Measurements from ENCODE around the gene CD44.
"Not testable (repeated sequence)": the region's sequence is repeated elsewhere in the genome, so short reads cannot be mapped to it uniquely, and the experiment has no call there.

The CD44 gene

DNA sequence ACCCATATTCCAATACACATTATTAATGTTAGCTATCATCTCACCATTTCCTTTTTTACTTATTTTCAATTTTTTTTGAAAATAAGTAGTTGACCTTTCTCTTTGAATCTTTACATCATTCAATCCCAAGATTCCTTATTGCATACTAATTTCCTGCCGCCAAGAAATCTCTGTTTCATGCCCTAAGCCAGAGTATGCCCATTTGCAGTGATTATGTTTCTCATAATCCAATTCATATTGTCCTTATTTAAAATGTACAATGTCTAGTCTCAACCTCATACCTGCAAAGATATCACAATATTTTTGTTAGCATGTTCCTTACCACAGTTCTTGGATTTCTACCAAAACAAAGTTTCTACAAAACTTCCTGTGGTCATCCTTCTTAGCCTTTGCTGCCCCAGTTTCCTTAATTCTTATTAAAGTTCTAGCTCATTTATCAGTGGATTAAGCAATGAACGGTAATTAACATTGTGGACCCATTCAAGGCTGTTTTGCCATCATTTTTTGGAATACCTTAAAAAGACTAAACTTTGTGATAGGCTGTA, 75.3 kb downstream of the CD44 start:
- DNase-seq (ENCODE audit: low read depth), result no peak

DNA sequence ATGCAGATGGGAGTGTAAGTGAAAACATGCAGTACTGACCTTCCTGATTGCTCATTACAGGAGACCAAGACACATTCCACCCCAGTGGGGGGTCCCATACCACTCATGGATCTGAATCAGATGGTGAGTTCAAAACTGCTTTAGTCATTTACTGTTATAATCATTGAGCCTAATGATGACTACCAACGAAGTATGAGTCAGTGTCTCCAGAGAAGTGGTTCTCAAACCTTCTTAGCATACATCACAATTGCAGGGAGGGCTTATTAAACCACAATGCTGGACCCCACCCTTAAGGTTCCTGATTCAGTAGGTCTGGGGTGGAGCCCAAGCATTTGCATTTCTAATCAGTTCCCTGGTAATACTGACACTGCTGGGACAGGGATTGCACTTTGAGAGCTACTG, 75.8 kb downstream of the CD44 start:
- no peak for DNase-seq (ENCODE audit: low read depth)

- no peak for DNase-seq (ENCODE audit: low read depth)
These were observed 77.0 kb downstream of the CD44 start for GRCh38 chr11:35215945-35216344.

DNA sequence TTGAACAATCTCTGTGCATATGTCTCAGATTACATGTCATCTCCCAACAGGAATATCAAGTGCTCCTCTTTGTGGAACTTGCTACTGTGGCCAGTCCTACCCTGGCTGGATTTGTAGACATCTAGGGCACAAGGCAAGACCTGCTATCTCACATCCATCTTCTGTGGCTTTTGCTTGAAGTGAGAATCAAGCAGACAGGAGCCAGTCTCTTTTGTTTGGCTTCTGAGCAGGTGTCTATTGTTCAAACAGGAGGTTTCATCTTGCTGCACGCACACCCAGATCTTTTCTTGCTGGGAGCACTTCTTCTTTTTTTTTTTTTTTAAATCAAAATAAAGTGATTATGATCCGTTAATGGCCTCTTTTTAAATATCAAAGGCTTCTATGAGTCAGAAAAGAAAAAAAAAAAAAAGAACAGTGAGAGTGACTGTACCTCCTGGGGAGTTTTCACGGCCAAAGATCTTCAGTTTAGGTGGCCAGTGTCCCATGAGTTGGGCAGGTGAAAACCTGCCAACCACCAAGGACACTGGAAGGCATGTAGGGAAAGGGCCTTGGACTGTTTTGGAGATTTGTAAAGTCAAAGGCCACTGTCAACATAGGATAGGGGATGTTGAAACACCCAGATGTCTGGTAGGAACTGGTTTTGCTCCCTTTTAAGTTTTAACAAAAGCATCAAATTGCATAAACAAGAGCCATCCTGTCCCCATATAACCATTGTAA, 78.1 kb downstream of the CD44 start:
- DNase-seq (ENCODE audit: low read depth), result no peak

DNA sequence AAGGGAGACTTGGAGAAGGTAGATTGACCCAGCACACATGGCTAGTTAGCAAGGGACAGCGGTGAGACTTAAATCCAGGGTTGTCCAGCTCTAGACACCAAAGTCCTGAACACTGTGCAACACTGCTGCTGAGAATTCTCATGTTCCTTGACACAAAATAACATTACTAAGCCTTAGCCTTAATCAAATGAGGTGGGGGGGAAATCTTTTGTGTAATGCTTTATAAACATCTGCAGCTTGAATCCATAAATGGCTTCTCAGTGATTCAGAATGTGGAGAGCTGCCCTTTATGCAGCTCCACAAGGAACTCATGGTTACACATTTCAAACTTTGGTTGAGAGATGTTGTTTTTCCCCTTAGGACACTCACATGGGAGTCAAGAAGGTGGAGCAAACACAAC, 80.0 kb downstream of the CD44 start:
- DNase-seq (ENCODE audit: low read depth), result no peak

- DNase-seq (ENCODE audit: low read depth), result no peak
These were observed 84.4 kb downstream of the CD44 start for GRCh38 chr11:35223371-35223796.

- DNase-seq (ENCODE audit: low read depth), result no peak
These were observed 85.0 kb downstream of the CD44 start for GRCh38 chr11:35223991-35224390.

DNA sequence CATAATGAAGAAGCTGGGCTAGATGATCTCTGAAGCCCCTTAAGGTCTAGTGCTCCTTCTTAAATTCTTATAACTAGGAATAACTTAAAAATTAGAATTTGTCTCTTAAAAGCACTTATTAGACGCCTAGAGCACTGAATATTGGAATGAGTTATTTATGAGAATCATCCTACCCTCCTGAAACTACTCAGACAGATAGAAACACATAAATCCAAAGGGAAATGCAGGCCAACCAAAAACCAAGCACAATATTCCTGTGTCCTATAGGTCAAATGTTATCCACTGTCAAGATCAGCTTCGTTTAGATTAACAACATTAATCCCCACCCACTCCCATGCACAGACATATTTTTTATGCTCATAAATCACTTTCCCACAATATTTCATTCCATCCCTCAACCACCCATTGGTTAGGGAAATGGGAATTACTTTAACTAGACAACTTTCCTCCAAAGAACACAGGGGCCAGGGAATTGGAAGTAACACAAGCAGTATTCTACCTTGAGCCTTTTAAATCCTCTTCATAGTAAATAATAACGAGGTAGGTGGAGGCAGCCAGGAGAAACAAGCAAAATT, 87.1 kb downstream of the CD44 start:
- DNase-seq (ENCODE audit: low read depth), result no peak

GRCh38 chr11:35226756-35227155, 87.8 kb downstream of the CD44 start:
- DNase-seq (ENCODE audit: low read depth), result not testable (repeated sequence)

DNA sequence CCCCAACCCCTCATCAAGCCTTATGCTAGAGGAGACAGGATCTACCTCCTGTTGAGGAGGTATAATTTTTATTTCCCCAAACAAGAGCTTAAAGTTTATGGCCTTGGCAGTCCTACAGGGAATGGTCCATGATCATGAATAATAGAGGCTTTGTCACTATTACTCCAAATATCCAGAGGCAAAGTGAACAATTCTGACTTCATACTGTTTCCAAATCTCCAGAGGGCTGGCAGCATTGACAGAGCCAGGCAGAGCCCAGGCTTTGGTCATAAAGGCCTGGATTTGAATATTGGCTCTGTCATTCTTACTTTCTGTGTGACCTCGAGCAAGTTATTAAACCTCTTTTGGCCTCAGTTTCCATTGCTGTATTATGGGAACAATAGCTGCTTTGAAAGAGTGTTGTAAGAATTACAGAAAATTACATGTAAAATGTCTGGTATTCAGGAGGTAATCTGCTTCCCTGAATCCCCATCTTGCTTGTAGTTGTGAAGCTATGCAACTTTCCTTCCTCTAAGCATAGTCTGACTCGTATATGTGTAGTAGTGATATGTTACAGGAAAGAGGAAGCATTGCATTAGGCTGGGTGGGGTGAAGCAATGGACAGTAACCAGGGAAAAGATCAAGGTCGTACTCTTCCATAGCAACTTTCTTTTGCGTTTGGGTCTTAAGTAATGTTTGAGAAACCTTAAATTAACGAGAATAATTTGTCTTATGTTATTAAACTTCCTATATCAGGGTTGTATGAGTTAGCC, 88.8 kb downstream of the CD44 start:
- no peak for DNase-seq (ENCODE audit: low read depth)

- no peak for DNase-seq (ENCODE audit: low read depth)
These were observed 89.4 kb downstream of the CD44 start for GRCh38 chr11:35228328-35228725.

- no peak for DNase-seq (ENCODE audit: low read depth)
These were observed 91.4 kb downstream of the CD44 start for GRCh38 chr11:35230388-35230787.

DNA sequence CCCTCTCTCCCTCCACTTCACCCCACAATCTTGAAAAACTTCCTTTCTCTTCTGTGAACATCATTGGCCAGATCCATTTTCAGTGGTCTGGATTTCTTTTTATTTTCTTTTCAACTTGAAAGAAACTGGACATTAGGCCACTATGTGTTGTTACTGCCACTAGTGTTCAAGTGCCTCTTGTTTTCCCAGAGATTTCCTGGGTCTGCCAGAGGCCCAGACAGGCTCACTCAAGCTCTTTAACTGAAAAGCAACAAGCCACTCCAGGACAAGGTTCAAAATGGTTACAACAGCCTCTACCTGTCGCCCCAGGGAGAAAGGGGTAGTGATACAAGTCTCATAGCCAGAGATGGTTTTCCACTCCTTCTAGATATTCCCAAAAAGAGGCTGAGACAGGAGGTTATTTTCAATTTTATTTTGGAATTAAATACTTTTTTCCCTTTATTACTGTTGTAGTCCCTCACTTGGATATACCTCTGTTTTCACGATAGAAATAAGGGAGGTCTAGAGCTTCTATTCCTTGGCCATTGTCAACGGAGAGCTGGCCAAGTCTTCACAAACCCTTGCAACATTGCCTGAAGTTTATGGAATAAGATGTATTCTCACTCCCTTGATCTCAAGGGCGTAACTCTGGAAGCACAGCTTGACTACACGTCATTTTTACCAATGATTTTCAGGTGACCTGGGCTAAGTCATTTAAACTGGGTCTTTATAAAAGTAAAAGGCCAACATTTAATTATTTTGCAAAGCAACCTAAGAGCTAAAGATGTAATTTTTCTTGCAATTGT, 92.3 kb downstream of the CD44 start:
- no peak for DNase-seq (ENCODE audit: low read depth)

- no peak for DNase-seq (ENCODE audit: low read depth)
These were observed 93.9 kb downstream of the CD44 start for GRCh38 chr11:35232891-35233330.

DNA sequence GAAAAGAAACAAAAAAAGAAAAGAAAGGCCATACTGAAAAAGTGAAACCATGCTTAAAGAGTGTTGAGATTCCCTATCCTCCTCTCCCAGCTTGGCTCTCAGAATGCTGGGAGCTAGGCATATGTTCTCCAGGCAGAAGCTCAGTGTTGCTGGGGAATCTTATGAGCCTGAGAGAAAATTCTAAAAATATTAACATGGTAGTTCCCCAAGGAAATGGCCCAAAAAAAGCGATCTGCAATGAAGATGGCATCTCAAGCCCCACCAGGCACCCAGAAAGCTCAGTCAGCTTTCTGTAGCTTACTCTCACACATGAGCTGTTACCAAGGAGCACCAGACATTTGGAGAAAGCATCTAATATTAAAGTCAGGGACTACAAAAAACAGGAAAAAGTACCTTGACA, 94.5 kb downstream of the CD44 start:
- no peak for DNase-seq (ENCODE audit: low read depth)

DNA sequence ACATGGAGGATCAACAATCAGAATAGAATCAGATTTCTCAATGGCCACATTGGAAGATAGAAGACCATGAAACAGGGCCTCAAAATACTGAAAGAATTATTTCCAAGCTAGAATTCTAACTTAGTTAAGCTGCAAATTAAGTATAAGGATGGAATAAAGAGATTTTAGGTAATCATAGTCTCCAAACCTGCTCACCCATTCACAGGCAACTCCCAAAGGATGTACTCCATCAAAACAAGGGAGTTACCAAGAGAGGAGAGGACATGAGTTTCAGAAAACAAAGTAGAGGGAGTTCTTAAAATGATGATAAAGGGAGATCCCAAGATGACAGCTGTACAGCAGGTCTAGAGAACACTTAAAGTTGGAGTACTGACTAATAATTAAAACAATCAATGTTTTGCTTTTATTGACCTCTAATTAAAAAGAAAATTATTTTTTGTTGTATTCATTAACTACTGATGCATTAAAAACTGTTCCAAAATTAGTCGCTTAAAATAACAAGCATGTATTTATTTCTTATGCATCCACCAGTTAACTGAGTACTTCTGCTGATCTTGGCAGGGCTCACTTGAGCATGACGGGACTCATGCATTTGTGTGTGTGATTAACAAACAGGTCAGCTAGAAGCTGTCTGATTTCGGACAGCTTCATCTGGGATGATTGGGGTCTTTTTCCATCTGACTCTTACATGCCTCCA, 95.6 kb downstream of the CD44 start:
- DNase-seq (ENCODE audit: low read depth), result no peak

- no peak for DNase-seq (ENCODE audit: low read depth)
These were observed 96.1 kb downstream of the CD44 start for GRCh38 chr11:35235157-35235468.

GRCh38 chr11:35235498-35235897, 96.5 kb downstream of the CD44 start:
- no peak for DNase-seq (ENCODE audit: low read depth)

DNA sequence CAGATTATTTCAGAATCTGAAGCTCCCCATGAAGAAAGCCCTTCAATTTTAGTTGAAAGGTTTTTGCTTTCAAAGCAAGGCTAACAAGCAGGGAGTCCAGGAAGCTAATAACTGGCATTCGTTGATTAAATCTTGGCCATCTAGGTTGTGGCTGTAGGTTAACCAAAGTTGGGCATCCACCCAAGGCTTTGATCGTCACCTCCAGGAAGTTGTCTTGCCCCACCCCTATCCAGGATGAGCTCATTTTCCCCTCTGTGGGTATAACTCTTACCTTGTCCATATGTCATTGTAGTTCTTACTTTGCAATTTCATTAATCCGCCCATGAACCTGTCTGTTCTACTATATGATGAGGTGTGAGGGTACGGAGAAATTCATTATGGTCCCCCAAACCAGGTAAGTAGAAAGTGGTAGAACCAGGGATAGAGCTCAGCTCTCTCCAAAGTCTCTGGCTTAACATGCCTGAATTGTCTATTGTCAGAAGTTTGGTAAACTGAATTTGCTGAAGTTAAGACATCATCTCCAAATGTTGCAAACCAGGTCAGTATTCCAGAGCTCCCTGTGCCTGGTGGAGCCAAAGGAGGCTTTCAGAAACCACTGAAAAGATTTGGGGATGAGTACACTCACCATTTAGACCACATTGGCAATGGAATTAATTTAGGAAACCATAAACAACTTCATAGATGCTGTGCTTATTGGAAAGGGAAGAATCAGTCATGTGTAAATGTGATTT, 97.1 kb downstream of the CD44 start:
- peak; percentile 50 for DNase-seq (ENCODE audit: low read depth)

DNA sequence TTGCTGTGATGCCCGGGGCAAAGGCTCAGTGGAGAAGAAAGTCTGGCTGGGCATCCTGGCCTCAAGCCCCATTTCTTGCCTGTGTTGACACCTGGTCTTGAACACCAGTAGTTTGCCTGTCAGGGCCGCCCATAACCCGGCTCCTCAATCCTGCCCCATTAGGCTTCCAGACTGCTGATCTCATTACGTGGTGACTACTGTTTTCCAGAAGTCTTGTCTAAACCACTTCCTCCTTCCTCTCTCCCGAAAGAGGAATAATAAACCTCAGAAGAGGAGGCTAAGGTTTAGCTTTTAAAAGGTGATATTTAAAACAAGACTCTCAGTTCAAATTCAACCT, 97.7 kb downstream of the CD44 start:
- DNase-seq (ENCODE audit: low read depth), result no peak

GRCh38 chr11:35237351-35237750, 98.4 kb downstream of the CD44 start:
- no peak for DNase-seq (ENCODE audit: low read depth)

Measured in stimulated activated CD8-positive, alpha-beta memory T cell treated with anti-CD3 and anti-CD28 coated beads, Interleukin-12 subunit alpha, Interleukin-12 subunit beta, amount 100 ng/mL, for 1 hour (primary cell).